Endodermal cell (in vitro differentiated cells): Measurements from ENCODE around the gene PCSK6. TPM values are rescaled to one million over a fixed set of nuclear protein-coding genes. Genes with fewer than 3 reads are reported as not detected.

ENCODE experiments used
- DNase-seq: peaks from one replicate; pipeline ENCODE4 v3.0.0-alpha.2; 2017
- H3K27ac ChIP-seq: 2 replicates; pipeline ENCODE4 v1.5.1; 2013; ENCODE audit warnings: mild to moderate bottlenecking, low read depth, low read length, moderate library complexity
- H3K27me3 ChIP-seq: 2 replicates; pipeline ENCODE4 v1.6.1; 2013; ENCODE audit warnings: mild to moderate bottlenecking, low read length, moderate library complexity; ENCODE audit not compliant: insufficient read depth, control insufficient read depth, poor library complexity, severe bottlenecking
- H3K36me3 ChIP-seq: 2 replicates; pipeline ENCODE4 v1.7.0; 2013; ENCODE audit warnings: mild to moderate bottlenecking, low read length, moderate library complexity; ENCODE audit not compliant: control insufficient read depth, insufficient read depth
- H3K4me1 ChIP-seq: one replicate; pipeline ENCODE4 v1.7.0; 2013; ENCODE audit warnings: low read length; ENCODE audit not compliant: control insufficient read depth, insufficient read depth
- H3K4me3 ChIP-seq: 2 replicates; pipeline ENCODE4 v1.5.1; 2013; ENCODE audit warnings: mild to moderate bottlenecking, low read length, moderate library complexity
- H3K9ac ChIP-seq: 2 replicates; pipeline ENCODE4 v1.6.1; 2013; ENCODE audit warnings: mild to moderate bottlenecking, low read length, moderate library complexity; ENCODE audit not compliant: poor library complexity, severe bottlenecking; ENCODE audit errors: extremely low read depth
- H3K9me3 ChIP-seq: 2 replicates; pipeline ENCODE4 v1.6.1; 2013; ENCODE audit warnings: mild to moderate bottlenecking, low read length, moderate library complexity; ENCODE audit not compliant: control insufficient read depth
- H3K27ac Mint-ChIP-seq: 2 replicates; pipeline ENCODE4 v1.8.0; 2020; ENCODE audit warnings: mixed read lengths
- H3K27me3 Mint-ChIP-seq: 2 replicates; pipeline ENCODE4 v1.8.0; 2021; ENCODE audit warnings: mild to moderate bottlenecking, mixed read lengths; ENCODE audit not compliant: insufficient read depth
- H3K36me3 Mint-ChIP-seq: 2 replicates; pipeline ENCODE4 v1.8.0; 2020; ENCODE audit warnings: low read depth, mixed read lengths
- H3K4me1 Mint-ChIP-seq: 2 replicates; pipeline ENCODE4 v1.8.0; 2020; ENCODE audit warnings: mixed read lengths
- H3K4me3 Mint-ChIP-seq: 2 replicates; pipeline ENCODE4 v1.8.0; 2020; ENCODE audit warnings: mild to moderate bottlenecking, moderate library complexity, mixed read lengths
- H3K9me3 Mint-ChIP-seq: 2 replicates; pipeline ENCODE4 v1.8.0; 2020; ENCODE audit warnings: mild to moderate bottlenecking, mixed read lengths
- WGBS, 2 experiments: methylation state at CpG; one replicate each; pipeline versions ENCODE4 v1.1.5 to v1.1.7; 2013; ENCODE audit warnings: missing lambda C conversion rate in 2 of 2, mixed read lengths in 1 of 2; ENCODE audit not compliant: insufficient coverage in 1 of 2, insufficient read length in 1 of 2; 5-methylcytosine and 5-hydroxymethylcytosine counted together
- total RNA-seq, 2 donors: library from RNA; stranded (reverse); fragmentation: NEBNext Ultra II Directional in 1 of 2; extraction: Animal tissue kit (Norgen Biotek cat#: 25700) in 1 of 2; gene quantifications; 2 replicates in 1 of 2; 3 replicates in 1 of 2; pipeline ENCODE4 v1.2.1, GENCODE V29; 2021
- TF ChIP-seq, protein P1 (sequence below): fragments of 200-600 bp; sonication (generic); conservative IDR thresholded peaks from 2 replicates; pipeline ENCODE4 v1.5.0; 2021; ENCODE audit warnings: antibody characterized with exemption, mild to moderate bottlenecking

Gene PCSK6
- total RNA-seq, 2 donors from 2014 or later = 6.6 to 9.8 TPM

DNA sequence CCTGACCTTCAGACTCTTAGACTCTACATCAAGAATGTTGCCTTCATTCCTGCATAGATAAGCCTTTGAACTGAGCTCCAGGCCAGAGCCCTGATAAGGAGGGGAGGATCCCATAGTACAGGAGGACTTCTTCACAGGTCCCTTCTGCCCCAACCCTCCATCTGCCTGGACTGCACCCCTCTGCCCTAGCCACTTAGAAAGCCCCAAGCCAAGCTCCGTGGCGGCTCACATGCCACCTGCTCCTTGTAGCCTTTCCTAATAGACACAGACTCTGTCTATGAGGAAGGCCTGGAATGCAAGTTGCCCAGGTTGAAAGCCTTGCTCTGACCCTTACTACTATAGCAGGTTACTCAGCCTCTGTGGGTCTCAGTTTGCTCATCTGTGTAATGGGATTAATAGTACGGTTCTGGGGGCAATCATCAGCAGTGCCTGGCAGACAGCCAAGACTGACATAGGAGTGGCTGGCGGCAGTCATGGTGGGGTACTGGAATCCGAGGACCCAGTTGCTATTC is 11.6 kb downstream of the PCSK6 start:
- Mint-ChIP-seq H3K27ac (peak overlapping the region; percentile 26), H3K9me3 (no peaks in the 10 kb centered on the region)
- peak; percentile 64 for DNase-seq

DNA sequence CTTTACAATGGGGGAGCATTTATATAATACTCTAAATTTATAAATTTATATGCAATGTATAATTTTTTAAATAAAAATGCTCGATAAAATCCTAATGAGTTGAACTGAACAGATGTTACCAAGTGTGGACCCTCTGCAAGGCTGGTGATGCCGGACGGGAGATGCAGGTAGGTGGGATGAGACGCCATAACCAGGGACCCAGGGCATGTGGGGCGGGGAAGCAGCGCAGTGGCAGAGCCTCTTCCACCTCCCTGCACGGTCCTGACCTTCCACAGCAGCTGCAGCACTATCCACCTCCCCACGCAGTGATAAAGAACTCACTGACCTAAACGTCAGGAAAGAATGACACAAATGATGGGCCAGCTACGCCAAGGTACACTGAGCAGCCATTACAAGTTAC is 12.8 kb downstream of the PCSK6 start:
- 90 to 99% methylated on average over 8 to 10 of the region's 10 CpGs for WGBS, 2 experiments

More for the DNA sequence above, 11.6 kb downstream of the PCSK6 start:
- peaks cover 5% of the 10 kb centered on the region for H3K4me1 ChIP-seq
- no peak overlapping the region for H3K27ac ChIP-seq
- no peaks in the 10 kb centered on the region for H3K27me3 ChIP-seq
- Mint-ChIP-seq H3K36me3 (no peaks in the 10 kb centered on the region), H3K27me3 (no peaks in the 10 kb centered on the region), H3K4me1 (peaks cover 9% of the 10 kb centered on the region), H3K4me3 (no peak overlapping the region)
- H3K9ac ChIP-seq = no peak overlapping the region
- TF ChIP-seq, protein P1, sequence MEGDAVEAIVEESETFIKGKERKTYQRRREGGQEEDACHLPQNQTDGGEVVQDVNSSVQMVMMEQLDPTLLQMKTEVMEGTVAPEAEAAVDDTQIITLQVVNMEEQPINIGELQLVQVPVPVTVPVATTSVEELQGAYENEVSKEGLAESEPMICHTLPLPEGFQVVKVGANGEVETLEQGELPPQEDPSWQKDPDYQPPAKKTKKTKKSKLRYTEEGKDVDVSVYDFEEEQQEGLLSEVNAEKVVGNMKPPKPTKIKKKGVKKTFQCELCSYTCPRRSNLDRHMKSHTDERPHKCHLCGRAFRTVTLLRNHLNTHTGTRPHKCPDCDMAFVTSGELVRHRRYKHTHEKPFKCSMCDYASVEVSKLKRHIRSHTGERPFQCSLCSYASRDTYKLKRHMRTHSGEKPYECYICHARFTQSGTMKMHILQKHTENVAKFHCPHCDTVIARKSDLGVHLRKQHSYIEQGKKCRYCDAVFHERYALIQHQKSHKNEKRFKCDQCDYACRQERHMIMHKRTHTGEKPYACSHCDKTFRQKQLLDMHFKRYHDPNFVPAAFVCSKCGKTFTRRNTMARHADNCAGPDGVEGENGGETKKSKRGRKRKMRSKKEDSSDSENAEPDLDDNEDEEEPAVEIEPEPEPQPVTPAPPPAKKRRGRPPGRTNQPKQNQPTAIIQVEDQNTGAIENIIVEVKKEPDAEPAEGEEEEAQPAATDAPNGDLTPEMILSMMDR = no peak
- no peak overlapping the region for H3K4me3 ChIP-seq
- WGBS, 2 experiments = 81 to 92% methylated on average over 4 to 5 of the region's 5 CpGs
- H3K36me3 ChIP-seq = no peaks in the 10 kb centered on the region
- no peaks in the 10 kb centered on the region for H3K9me3 ChIP-seq

DNA sequence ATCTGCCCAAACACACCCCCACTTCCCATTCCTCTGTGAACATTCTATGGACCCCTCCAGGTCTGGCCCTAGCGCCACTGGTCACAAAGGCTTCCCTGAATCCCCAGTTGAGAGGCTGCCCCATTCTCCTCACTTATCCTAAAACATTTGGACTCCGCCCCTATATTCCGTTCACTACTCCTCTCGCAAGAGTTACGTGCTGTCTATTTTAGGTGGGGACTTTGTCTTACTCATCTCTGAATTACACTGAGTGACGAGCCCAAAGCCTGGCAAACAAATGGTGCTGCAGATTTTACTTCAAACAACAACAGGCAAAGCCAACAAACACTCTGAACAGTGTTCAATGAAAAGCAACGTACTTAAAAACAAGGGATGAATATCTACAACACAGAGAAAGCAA is 14.5 kb downstream of the PCSK6 start:
- 85 to 95% methylated on average over 5 to 7 of the region's 7 CpGs for WGBS, 2 experiments
- H3K4me1 ChIP-seq = peaks cover 5% of the 10 kb centered on the region
- TF ChIP-seq, protein P1 = no peak
- H3K9me3 ChIP-seq = no peaks in the 10 kb centered on the region
- no peaks in the 10 kb centered on the region for H3K36me3 Mint-ChIP-seq
- H3K27ac Mint-ChIP-seq = no peak overlapping the region
- H3K27me3 Mint-ChIP-seq = no peaks in the 10 kb centered on the region
- no peaks in the 10 kb centered on the region for H3K9me3 Mint-ChIP-seq
- H3K9ac ChIP-seq = no peak overlapping the region
- H3K4me1 Mint-ChIP-seq = peaks cover 14% of the 10 kb centered on the region
- H3K4me3 Mint-ChIP-seq = no peak overlapping the region
- no peaks in the 10 kb centered on the region for H3K27me3 ChIP-seq
- no peak overlapping the region for H3K27ac ChIP-seq
- DNase-seq = no peak
- H3K4me3 ChIP-seq = no peak overlapping the region
- H3K36me3 ChIP-seq = no peaks in the 10 kb centered on the region

More for the DNA sequence above, 12.8 kb downstream of the PCSK6 start:
- H3K36me3 ChIP-seq = no peaks in the 10 kb centered on the region
- H3K4me1 Mint-ChIP-seq = peaks cover 9% of the 10 kb centered on the region
- H3K36me3 Mint-ChIP-seq = no peaks in the 10 kb centered on the region
- DNase-seq = peak; percentile 9
- H3K27ac ChIP-seq = no peak overlapping the region
- H3K4me1 ChIP-seq = peaks cover 5% of the 10 kb centered on the region
- TF ChIP-seq, protein P1 = no peak
- H3K4me3 Mint-ChIP-seq = no peak overlapping the region
- H3K9ac ChIP-seq = no peak overlapping the region
- no peaks in the 10 kb centered on the region for H3K27me3 ChIP-seq
- H3K4me3 ChIP-seq = no peak overlapping the region
- H3K9me3 ChIP-seq = no peaks in the 10 kb centered on the region
- no peaks in the 10 kb centered on the region for H3K27me3 Mint-ChIP-seq
- no peak overlapping the region for H3K27ac Mint-ChIP-seq
- no peaks in the 10 kb centered on the region for H3K9me3 Mint-ChIP-seq
